OCI-LY3 (cell line): ENCODE results near the gene MLPH.

Source experiments
- CTCF ChIP-seq: fragments of 200-600, 300-600 bp; sonication (generic); IDR thresholded peaks from 2 replicates; pipeline ENCODE4 v1.5.1; 2014; ENCODE audit warnings: antibody characterized with exemption, low read length, low read depth
- EZH2phosphoT487 ChIP-seq: fragments of 200-600 bp; shearing (Covaris generic); IDR thresholded peaks from 2 replicates; pipeline ENCODE4 v1.6.1; 2018; ENCODE audit warnings: antibody characterized with exemption, mixed run types, low read depth

- TF ChIP-seq CTCF (no peak), EZH2phosphoT487 (no peak)
These were observed 34.2 kb upstream of the MLPH start for GRCh38 chr2:237452861-237453260.
